Measurements from ENCODE around the gene SLC8B1. TPM values are rescaled to one million over a fixed set of nuclear protein-coding genes. Genes with fewer than 3 reads are reported as not detected.

Gene SLC8B1
- polyA plus RNA-seq, 1 donor (not counting 4 experiments of a cell fraction or from before 2014, with no cell fraction given) = 8.0 TPM

GRCh38 chr12:113289361-113289760, 45.5 kb downstream of the SLC8B1 start:
- Histone ChIP-seq H3K9me3 (ENCODE audit: control insufficient read depth, low read depth, low read length) (no peaks in the 10 kb centered on the region), H3K79me2 (ENCODE audit: control insufficient read depth, insufficient read depth, low read length) (no peaks in the 10 kb centered on the region), H3K9me1 (ENCODE audit: control insufficient read depth, extremely low read depth, insufficient read depth, low read length) (no peaks in the 10 kb centered on the region), H3K27ac (ENCODE audit: control insufficient read depth, insufficient read depth, low read length) (no peak overlapping the region), H3K36me3 (ENCODE audit: control insufficient read depth in 2 of 2, extremely low read depth in 1 of 2, insufficient read depth in 2 of 2, low read length in 2 of 2) (peaks cover 5 to 20% of the 10 kb centered on the region in 2 experiments), H4K20me1 (ENCODE audit: control insufficient read depth, extremely low read depth, insufficient read depth, low read length) (no peaks in the 10 kb centered on the region), H3K4me2 (ENCODE audit: control insufficient read depth, extremely low read depth, insufficient read depth, low read depth, low read length) (no peak overlapping the region), H3K4me3 (ENCODE audit: control insufficient read depth in 2 of 3, extremely low read depth in 1 of 3, insufficient read depth in 2 of 3, low read depth in 1 of 3, low read length in 3 of 3) (no peak overlapping the region), H3K27me3 (ENCODE audit: control insufficient read depth, extremely low read depth, insufficient read depth, low read length) (no peaks in the 10 kb centered on the region), H3K4me1 (ENCODE audit: control insufficient read depth, extremely low read depth, insufficient read depth, low read length) (no peaks in the 10 kb centered on the region), H2AFZ (ENCODE audit: control insufficient read depth, low read length) (no peak overlapping the region), H3K9ac (ENCODE audit: control insufficient read depth, extremely low read depth, insufficient read depth, low read length) (no peak overlapping the region)
- FAIRE-seq (no peak), DNase-seq (ENCODE audit: low read depth, low spot score) (no peak)
- no peak for TF ChIP-seq EZH2 (IDR thresholded peaks at IDR 0.05; ENCODE audit: low read length)
- TF ChIP-seq CTCF (optimal IDR thresholded peaks at IDR 0.05 in 1 of 3, IDR thresholded peaks at IDR 0.05 in 1 of 3, conservative IDR thresholded peaks at IDR 0.05 in 1 of 3; ENCODE audit: extremely low read depth in 1 of 3, insufficient read depth in 2 of 3, low read length in 3 of 3) = no peak
- dilution Hi-C loops (cut with MboI; ENCODE audit: extremely low pct_ligation_motif_present, low sequenced_read_pairs) = no loop called here

GRCh38 chr12:113287899-113288282, 47.0 kb downstream of the SLC8B1 start:
- TF ChIP-seq CTCF (optimal IDR thresholded peaks at IDR 0.05 in 1 of 3, IDR thresholded peaks at IDR 0.05 in 1 of 3, conservative IDR thresholded peaks at IDR 0.05 in 1 of 3; ENCODE audit: extremely low read depth in 1 of 3, insufficient read depth in 2 of 3, low read length in 3 of 3) (no peak), EZH2 (IDR thresholded peaks at IDR 0.05; ENCODE audit: low read length) (no peak)
- no peaks in the 10 kb centered on the region for H3K9me1 ChIP-seq (ENCODE audit: control insufficient read depth, extremely low read depth, insufficient read depth, low read length)
- H3K79me2 ChIP-seq (ENCODE audit: control insufficient read depth, insufficient read depth, low read length) = no peaks in the 10 kb centered on the region
- DNase-seq (ENCODE audit: low read depth, low spot score) = no peak
- H3K27me3 ChIP-seq (ENCODE audit: control insufficient read depth, extremely low read depth, insufficient read depth, low read length) = no peaks in the 10 kb centered on the region
- no peak overlapping the region for H2AFZ ChIP-seq (ENCODE audit: control insufficient read depth, low read length)
- no peaks in the 10 kb centered on the region for H3K4me1 ChIP-seq (ENCODE audit: control insufficient read depth, extremely low read depth, insufficient read depth, low read length)
- H3K4me2 ChIP-seq (ENCODE audit: control insufficient read depth, extremely low read depth, insufficient read depth, low read depth, low read length) = no peak overlapping the region
- H3K9me3 ChIP-seq (ENCODE audit: control insufficient read depth, low read depth, low read length) = no peaks in the 10 kb centered on the region
- H3K9ac ChIP-seq (ENCODE audit: control insufficient read depth, extremely low read depth, insufficient read depth, low read length) = no peak overlapping the region
- no peak overlapping the region for H3K27ac ChIP-seq (ENCODE audit: control insufficient read depth, insufficient read depth, low read length)
- H3K36me3 ChIP-seq (ENCODE audit: control insufficient read depth in 2 of 2, extremely low read depth in 1 of 2, insufficient read depth in 2 of 2, low read length in 2 of 2) = peaks cover 0 to 18% of the 10 kb centered on the region in 2 experiments
- FAIRE-seq = no peak
- H4K20me1 ChIP-seq (ENCODE audit: control insufficient read depth, extremely low read depth, insufficient read depth, low read length) = no peaks in the 10 kb centered on the region
- dilution Hi-C loops (cut with MboI; ENCODE audit: extremely low pct_ligation_motif_present, low sequenced_read_pairs) = no loop called here
- no peak overlapping the region for H3K4me3 ChIP-seq (ENCODE audit: control insufficient read depth in 2 of 3, extremely low read depth in 1 of 3, insufficient read depth in 2 of 3, low read depth in 1 of 3, low read length in 3 of 3)

All from keratinocyte (primary cell).